ENCODE data around the gene ZNF674.
A peak's percentile ranks its signal among the peaks of the same experiment; 100 is the strongest.

ZNF674 gene

DNA sequence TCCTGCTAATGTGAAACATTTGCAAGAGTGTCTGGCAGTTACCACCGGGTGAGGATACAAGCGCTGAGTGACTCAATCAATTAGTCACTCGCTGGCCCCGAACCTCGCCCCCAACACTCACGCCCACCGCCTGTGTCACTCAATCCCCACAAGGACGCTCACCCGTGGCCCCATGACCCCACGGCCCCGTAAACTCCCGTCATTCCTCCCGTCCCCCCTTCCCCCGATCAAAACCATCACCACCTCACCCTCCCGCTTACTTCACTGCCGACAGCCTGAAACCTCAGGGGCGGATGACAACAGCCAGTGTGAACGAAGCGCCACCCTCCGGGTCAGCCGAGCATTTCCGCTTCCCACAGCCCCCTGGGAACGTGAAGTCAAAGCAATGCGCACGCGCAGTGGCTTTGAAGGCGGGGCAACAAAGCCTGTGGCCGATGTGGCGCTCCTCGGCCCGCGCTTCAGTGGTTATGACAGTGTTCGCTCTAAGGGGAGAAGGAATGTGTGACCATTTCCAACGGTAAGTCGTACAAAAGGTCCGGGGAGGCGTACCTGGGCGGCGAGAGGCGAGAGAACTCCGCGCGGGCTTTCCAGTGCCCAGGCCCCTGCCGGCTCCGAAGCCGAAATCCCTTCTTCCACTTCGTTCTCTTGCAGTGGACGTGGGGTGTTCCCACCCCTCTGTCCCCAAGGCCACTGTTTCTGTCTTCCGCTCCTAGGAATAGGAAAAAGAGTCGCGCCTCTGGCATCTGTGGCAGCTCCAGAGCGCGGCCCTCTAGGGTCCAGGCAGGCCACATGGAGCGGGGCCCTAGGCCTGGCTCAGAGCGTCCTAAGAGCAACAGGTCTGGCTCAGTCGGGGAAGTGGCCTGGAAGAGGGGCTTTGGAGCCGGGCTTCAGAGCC, at the start of gene ZNF674:
Gene ZNF674 (minus strand): TSS at position 311 of the 895 bp plus-strand sequence. CDS start 3,334 bp downstream, outside the sequence.
- peak; percentile 92 to 94 for DNase-seq

DNA sequence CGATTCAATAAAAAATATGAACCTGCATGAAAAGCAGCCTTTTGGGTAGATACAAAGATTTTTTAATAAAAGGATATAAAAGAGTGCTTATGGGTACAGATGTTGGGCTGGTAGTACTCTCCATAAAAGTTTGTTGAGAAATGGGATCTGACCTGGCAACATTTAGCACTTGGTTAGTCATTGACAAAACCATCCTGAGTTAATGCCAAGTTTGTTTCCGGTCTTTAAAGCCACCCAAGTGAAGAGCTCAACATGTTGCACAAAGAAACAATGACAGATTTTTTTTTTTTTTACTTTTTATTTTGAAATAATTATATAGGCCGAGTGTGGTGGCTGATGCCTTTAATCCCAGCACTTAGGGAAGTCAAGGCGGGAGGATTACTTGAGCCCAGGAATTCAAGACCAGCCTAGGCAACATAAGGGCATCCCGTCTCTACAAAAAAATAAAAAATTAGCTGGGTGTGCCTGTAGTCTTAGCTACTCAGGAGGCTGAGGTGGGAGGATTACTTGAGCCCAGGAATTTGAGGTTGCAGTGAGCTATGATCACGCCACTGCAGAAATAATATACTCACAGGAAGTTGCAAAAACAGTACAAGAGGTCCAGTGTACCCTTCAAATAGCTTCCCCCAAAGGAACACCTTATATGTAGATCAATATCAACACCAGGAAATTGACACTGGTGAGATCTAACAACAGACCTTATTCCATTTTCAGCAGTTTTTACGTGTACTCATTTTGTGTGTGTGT, 44.9 kb upstream of the ZNF674 start:
- DNase-seq: no peak

DNA sequence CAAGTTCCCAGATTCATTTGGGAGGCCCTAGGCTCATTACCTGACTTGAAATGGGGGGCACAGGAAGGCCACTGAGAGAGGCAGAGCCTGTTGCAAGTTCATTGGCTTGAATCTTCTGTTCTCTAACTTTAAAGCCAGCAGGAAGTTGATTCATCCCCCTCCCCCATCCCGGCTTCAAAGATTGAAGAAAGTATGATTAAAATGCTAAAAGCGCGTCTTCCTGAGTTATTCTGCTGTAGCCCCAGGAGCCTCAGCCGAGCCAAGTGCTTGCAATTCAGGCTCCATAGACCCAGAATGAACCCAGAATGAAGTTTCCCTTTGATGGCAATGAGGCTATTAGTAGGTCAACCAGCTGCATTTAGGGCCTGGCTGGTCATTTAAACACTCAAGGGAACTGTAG, 43.0 kb upstream of the ZNF674 start:
- DNase-seq: no peak

DNA sequence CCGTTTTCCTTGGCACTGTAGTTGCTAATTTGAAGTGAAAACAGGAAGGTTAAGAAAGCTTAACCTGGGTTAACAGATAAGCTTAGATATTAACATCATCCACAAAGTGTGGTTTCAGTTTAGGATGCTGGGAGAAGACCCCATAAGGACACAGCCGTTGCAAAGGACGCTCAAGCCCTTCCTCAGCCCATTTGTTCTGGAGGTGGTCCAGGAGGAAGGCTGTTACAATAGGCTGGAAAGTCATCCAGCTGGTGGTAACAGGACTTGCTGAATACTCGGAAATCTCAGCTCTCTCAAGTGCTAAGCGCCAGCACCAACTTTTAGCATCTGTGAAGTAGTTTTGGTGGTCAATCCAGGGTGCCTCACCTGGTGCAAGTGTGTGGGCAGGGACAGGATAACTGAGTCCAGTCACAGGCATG, 42.5 kb upstream of the ZNF674 start:
- no peak for DNase-seq

DNA sequence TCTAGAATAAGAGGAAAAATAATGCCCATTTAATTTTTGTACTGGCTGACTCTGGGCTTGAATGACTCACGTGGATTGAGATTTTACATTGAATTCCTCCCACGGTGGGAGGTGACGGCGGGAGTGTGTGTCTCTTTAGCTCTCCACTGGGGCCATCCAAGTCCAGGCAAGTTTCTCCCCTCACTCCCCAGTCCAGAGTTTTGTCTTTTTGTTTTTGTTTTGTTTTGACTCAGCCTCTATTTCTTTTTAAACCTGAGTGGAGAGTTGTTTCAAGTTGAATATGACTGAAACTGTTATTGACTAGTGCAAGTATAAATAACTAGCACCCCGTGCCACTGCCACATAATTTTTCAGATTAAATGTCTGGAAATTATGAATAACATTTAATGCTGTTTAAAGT, 41.9 kb upstream of the ZNF674 start:
- no peak for DNase-seq

GRCh38 chrX:46584736-46585135, 39.5 kb upstream of the ZNF674 start:
- DNase-seq: no peak

GRCh38 chrX:46582966-46583365, 37.7 kb upstream of the ZNF674 start:
- no peak for DNase-seq

- DNase-seq: no peak
These were observed 37.1 kb upstream of the ZNF674 start for GRCh38 chrX:46582325-46582724.

DNA sequence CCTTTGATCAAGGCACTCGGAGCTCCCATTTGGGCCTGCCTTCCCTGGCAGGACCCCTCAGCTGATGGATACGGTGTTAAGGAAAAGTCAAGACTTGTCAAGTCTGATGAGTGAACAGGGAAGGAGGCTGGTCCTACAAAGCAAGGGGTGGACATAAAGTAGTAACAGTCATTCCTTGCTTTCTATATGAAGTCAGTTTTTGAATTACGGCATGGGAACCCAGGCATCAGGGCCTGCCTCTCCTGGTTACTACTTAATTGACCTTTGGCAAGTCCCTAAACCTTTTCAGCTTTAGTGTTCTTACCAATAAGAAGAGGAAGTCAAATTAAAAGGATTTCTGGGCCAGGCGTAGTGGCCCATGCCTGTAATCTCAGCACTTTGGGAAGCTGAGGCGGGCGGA, 35.4 kb upstream of the ZNF674 start:
- no peak for DNase-seq

- no peak for DNase-seq
These were observed 34.0 kb upstream of the ZNF674 start for GRCh38 chrX:46579250-46579649.

GRCh38 chrX:46577221-46578005, 32.2 kb upstream of the ZNF674 start:
- DNase-seq: no peak

DNA sequence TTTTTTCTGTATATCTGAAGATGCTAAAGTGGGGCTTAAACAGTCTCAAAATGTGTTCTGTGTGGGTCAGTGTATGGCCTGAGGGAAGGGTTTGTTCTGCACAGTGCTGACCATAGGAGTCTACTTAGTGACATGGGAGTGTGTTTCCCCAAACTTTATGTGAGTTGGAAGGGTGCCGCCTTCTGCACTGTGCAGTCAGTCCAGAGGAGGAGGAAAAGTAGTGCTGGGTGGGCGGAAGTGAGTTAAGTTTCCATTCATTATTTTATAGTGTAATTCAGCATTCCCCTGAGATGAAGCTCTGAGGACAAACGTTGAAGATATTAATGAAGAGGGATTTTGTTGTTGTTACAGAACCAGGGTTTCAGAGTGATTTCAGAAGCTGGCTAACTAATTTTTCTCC, 31.2 kb upstream of the ZNF674 start:
- DNase-seq: no peak

DNA sequence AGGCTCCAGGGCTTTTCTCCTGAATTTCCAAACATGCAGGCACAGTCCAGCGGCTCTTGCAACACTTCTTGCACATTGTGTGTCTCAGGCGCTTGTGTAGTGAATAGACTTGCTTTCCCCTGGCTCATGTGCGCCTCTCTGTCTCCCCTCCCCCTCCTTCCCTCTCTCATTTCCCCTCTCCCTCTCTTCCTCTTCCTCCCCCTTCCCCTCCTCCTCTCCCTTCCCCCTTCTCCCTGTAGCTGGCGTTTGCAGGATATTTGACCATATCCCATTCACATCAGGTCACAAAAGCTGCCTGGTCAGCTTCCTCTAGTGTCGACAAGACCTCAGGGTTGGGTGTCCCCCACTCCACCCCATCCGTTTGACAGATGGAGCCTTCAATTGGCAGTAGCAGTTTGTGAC, 30.8 kb upstream of the ZNF674 start:
- DNase-seq: peak in 1 of 2 experiments; percentile 53

GRCh38 chrX:46575586-46575985, 30.4 kb upstream of the ZNF674 start:
- DNase-seq: peak in 1 of 2 experiments; percentile 42

DNA sequence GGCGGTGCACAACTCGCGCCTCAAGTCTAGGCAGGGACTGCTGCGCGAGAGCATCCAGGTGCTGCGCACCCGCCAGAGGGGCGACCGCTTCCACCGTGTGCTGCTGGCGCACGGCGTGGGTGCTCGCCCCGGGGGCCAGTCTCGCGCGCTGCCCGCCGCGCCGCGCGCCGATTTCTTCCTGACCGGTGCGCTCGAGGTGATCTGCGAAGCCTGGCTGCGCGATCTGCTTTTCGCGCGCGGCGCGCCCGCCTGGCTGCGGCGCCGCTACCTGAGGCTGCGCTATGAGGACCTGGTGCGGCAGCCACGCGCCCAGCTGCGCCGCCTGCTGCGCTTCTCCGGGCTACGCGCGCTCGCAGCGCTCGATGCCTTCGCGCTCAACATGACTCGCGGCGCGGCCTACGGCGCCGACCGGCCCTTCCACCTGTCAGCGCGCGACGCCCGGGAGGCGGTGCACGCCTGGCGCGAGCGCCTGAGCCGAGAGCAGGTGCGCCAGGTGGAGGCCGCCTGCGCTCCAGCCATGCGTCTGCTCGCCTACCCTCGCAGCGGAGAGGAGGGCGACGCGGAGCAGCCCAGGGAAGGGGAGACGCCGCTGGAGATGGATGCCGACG, 29.7 kb upstream of the ZNF674 start:
- DNase-seq: peak; percentile 16 to 58

DNA sequence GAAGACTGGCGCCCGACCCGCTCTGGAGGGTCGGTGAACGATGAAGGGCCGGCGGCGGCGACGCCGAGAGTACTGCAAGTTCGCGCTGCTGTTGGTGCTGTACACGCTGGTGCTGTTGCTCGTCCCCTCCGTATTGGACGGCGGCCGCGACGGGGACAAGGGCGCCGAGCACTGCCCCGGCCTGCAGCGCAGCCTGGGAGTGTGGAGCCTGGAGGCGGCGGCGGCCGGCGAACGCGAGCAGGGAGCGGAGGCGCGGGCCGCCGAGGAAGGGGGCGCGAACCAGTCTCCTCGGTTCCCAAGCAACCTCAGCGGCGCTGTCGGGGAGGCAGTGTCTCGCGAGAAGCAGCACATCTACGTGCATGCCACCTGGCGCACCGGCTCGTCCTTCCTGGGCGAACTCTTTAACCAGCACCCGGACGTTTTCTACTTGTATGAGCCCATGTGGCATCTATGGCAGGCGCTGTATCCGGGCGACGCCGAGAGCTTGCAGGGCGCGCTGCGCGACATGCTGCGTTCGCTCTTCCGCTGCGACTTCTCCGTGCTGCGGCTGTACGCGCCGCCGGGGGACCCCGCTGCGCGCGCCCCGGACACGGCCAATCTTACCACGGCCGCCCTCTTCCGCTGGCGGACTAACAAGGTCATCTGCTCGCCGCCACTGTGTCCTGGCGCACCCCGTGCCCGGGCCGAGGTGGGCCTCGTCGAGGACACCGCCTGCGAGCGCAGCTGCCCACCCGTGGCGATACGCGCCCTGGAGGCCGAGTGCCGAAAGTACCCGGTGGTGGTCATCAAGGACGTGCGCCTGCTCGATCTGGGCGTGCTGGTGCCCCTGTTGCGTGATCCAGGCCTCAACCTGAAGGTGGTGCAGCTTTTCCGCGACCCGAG, 28.9 kb upstream of the ZNF674 start:
- DNase-seq: peak; percentile 47 to 66

DNA sequence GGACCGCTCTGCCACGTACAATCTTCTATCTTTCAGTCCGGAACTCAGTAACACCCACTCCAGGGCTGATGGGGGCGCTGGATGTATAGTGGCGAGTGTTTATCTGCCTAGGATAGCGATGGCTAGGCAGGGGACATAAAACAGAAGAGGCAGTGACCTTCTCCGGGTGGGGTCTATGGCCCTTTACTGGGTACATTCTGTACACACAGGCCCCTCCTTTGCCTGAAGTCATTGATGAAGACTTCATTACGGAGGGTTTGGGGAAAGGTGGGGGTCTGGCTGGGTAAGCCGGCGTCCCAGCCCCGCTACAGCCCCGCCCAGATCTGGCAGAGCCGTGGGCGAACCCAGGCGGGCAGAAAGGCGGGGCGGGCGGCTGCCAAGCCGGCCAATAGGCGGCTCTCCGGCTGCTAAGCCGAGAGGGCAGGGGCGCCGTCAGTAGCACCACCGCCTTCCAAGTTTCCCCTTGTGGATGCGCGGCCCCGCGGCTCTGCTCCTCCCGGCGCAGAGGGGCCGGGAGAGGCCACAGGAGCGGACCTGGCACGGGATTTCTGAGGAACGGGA, 28.2 kb upstream of the ZNF674 start, which contains the start of gene CHST7:
Gene CHST7 (plus strand): TSS at position 435 of the 561 bp plus-strand sequence. CDS start 167 bp downstream, outside the sequence.
- DNase-seq: peak; percentile 77 to 80

DNA sequence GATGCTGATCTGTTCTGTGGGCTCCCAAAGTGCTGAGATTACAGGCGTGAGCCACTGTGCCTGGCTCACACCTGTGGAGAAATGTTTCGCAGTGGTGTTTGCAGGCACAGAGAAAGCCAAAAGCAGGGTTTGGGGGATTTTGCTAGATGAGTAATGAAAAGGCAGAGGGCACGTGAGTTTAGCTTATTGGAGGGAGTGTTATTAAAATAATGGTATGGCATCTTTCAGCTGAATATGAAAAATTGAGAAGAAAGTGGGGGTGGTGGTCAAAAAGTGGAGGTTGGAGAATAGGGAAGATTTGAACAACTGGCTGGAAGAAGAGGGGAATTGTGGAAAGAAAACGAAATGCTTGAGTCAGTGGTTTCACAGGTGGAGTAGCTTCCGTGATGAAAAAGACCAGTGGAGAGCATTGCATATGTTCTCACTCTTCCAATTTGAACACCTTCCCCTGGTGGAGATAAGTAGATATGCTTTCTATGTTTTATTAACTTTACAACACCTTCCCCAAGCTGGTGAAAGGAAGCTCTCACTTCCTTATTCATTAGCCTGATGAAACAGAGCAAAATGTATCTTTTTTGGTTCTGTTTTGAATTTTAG, 27.2 kb upstream of the ZNF674 start:
- no peak for DNase-seq

DNA sequence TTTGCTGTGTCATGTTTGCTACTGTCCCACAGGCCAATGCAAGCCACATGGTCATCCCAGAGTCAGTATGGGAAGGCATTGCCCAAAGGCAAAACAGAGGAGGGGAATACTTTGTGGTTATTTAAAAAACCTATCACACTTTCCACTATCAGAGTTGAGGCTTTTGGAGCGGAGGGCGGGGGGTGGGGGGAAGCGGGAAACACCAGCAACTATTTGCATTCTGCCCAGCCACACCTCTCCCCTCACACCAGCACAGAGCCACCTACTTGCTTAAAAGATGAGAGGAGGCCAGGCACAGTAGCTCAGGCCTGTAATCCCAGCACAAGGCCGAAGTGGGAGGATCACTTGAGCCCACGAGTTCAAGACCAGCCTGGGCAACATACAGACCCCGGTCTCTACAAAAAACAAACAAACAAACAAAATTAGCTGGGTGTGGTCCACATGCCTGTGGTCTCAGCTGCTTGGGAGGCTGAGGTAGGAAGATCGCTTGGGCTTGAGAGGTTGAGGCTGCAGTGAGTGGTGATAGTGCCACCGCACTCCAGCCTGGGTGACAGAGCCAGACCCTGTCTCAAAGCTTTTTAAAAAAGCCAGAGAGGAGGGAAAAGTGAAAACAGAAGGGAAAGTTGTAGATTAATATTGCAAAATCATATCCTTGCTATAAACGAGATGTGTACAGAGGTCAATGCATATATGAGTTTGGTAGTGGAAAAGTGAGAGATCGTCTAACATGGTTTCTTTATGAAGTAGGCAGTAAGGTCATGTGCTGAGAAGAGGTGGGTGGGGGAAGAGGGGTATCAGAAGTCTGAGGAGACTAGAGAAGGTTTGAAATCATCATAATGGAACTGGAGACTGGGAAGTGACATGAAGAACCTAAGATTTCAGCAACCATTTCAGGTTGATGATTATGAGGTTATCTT, 26.5 kb upstream of the ZNF674 start:
- no peak for DNase-seq

DNA sequence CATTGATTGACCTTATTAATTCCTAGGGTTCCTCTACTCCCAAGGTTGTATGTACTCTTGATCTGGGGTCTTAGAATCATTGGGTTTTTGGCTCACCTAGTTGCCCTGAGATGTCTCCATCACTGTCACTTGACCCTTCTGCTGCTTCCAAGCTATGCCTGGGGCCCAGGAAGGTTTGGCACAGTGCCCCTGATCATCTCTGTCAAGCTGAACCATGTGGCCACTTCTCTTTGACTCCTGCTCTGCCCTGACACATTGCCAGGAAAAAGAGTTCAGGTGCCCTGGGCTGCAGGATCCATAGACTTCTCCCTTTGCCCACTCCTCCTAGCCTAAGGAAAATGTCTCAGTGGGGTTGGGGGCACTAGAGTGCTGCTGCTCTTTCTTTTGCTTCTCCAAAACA, 24.4 kb upstream of the ZNF674 start:
- peak in 1 of 2 experiments; percentile 10 for DNase-seq
